GM19025 (cell line): ENCODE measurements around the gene DLL4.

Source experiments
- ATAC-seq: cut with Tn5 transposase; IDR thresholded peaks from one replicate; pipeline ENCODE4 v1.9.1; 2021; ENCODE audit warnings: mild to moderate bottlenecking, low read depth, moderate library complexity; ENCODE audit not compliant: unreplicated experiment

The DLL4 gene

GRCh38 chr15:40906091-40906990 lies 22.8 kb upstream of the DLL4 start:
- ATAC-seq: peak; percentile 70

GRCh38 chr15:40906991-40907802 lies 21.9 kb upstream of the DLL4 start:
- no peak for ATAC-seq

- ATAC-seq: no peak
Measured at GRCh38 chr15:40908095-40908494, 21.0 kb upstream of the DLL4 start.

GRCh38 chr15:40909662-40910630 lies 19.2 kb upstream of the DLL4 start:
- ATAC-seq: no peak

DNA sequence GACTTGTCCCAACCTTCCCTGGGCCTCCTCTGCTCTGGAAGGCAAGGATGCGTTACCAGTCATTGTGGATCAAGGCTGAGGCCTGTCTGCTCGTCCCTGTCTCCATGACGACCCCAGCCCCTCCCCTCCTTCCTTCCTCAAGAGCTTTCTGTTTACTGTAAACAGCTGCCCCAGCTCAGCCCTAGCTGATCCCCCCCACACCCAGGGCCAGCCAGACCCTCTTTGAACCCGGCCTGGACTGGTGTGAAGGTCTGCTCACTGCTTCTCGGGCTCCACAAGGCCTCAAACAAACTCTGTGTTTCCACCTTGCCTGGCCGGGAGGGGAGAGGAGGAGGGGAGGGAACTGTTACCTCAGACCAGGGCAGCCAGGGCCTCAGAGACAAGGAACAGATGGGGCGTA lies 18.0 kb upstream of the DLL4 start:
- no peak for ATAC-seq

DNA sequence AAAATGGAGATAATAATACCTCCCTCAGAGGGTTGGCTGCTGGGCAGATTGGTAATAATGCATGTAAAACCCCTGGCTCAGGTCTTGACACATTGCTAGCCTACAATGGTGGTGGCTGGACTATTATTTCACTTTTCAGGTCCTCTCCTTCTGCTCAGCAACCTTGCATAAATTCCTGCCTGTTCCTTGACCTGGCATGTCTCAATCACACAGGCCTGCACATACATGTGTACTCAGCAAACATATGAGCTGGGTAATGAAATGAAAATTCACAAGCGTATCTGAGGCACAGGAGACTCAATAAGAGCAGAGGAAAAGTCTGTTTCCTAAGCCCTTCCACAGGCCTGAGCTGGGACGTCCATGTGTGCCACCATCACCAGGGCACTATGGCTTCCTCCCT lies 17.4 kb upstream of the DLL4 start:
- no peak for ATAC-seq

- no peak for ATAC-seq
Measured at GRCh38 chr15:40912478-40912877, 16.7 kb upstream of the DLL4 start.

DNA sequence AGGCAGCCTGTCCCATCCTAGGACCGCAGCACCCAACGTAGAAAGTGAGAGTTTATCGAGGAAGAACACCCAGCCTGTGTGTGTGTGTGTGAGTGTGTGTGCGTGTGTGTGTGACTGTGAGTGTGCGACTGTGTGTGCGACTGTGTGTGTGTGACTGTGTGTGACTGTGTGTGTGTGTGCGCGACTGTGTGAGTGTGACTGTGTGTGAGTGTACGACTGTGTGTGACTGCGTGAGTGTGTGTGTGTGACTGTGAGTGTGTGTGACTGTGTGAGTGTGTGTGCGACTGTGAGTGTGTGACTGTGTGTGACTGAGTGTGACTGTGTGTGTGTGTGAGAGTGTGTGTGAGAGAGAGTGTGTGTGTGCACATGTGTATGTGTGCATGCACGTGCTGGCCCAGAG lies 15.1 kb upstream of the DLL4 start:
- ATAC-seq: no peak

DNA sequence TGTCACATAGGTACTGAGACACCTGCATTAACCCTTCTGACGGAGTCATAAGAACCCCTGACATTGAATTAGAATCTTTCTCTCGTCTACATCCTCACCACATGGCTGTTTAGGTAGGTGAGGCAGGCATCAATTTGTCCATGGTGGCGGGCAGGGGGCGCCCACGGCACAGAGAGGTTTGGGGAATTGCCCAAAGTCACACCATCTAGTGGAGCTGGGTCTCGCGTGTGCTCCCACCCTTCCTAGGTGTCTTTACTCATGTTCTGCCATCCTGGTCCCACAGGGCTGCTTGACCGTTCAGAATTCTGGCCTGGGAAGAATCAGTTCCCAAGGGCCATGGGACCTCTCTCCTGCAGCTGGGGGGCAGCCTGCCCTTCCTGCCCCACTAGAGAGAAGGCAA lies 14.7 kb upstream of the DLL4 start:
- ATAC-seq: no peak

DNA sequence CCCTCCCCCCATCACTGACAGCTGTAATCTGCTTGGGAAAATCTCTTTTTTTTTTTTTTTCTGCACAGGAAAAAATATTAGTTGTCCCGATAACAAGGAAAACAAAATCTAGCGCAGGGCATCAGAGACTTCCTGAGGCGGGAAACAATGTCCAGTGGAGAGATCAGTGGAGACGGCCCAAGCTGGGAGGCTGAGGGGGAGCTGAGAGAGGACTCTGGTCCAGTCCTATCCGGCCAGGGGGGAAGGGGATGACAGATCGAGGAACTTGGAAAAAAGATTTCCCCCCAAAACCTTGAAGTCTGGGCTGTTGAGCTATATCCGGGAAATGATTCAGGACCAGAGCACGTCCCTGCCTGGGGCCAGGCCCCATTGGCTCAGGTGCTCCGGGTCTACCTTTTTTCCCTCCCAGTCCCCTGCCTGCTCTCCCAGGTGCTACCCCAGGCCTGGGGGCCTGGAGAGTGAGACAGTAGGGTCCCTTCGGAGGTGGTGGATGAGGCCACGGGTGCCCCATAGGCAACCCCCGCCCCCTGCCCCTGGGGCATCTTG lies 14.0 kb upstream of the DLL4 start:
- ATAC-seq: no peak

- ATAC-seq: no peak
Measured at GRCh38 chr15:40915679-40916078, 13.5 kb upstream of the DLL4 start.

DNA sequence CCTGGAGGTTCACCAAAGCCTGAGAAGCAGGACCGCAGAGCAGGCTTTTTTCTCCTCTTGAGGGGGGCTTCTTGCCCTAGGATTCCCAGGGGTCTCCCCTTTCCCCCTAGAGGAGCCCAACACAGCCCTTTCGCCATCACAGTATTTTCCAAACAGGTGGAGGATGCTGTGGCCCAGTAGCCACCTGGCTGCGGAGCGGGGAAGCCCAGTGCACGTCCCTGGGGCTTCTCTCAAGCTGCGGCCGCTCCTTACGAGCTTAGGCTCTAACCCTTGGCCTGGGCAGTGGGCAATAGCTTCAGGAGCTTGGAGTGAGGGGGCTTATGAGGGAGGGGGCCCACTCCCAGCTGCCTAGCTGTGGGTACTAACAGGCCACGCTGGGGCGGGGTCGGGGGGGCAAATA lies 11.6 kb upstream of the DLL4 start:
- ATAC-seq: no peak

GRCh38 chr15:40918146-40918798 lies 10.9 kb upstream of the DLL4 start:
- no peak for ATAC-seq

DNA sequence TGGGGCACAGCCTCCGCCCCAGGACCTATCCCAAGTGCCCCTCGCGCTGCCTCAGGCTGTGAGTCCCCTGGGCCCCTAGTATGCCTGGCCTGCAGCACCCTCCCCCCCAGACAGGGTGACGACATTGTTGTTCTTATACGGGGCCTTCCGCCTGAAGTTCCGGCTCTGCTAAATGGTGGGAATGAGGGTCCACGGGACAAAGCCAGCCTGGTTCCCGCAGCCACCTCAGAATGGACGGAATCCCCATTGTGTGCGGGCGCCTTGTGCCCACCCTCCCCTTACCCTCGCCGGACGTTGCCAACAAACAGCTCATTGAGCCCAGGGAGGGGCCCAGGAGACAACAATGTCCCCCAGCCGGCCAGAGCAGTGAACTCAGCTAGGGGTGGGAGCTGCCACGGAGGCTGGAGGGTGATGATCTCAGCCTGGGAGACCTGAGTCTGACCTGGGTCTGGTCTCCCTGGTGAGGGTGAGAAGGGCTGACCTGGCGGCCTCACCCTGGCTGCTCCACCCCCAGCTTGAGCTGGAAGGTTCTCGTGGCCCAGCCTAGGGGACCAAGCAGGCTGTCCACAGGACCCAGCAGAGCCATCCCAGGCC lies 10.2 kb upstream of the DLL4 start:
- no peak for ATAC-seq

DNA sequence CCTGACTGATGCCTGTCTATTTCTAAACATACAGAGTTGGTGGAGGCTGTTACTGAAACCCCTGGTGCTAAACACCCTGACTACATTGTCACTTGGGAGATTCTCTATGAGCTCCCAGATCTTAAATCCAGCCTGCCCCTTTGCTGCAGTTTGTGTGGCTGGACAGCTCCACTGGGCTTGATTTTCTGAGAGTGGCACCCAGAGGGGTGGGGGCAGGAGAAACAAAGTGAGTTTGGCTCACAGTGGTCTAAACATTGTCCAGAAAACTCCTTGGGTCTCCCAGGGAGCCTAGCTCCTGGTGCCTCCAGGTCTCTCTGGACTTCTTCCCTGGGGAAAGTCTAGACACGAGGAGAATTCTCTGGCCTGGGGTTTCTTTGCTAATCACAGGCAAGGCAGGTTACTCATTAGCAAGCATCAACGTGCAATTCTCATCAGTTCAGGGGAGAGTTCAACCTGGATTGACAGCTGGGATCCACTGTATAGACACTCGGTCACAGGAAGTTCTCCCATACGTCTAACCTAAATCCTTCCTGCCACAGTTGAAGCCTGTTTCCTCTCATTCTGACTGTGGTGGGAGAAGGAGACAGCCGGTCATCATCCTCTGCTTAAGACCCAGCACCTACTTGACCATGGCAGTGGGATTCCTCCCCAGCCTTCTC lies 7.1 kb upstream of the DLL4 start:
- ATAC-seq: no peak

DNA sequence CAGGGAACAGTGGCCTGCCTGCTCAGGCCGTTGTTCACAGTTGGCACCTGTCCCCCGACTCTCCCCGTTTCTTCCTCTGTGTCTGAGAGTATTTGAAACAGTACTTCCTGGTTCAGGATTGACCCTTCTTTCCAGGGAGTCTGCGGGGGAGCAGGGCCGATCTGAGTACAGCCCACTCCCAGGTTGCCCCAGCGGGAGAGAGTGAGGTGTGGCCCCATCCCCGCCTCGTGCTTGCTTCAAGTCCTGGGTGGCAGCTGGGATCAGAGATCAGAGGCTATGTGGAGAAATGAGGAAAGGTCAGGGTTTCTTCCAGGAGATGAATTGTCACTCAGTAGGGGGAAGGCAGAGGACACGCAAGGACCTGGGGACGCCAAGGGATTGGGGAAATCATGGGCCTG lies 6.5 kb upstream of the DLL4 start:
- ATAC-seq: no peak

DNA sequence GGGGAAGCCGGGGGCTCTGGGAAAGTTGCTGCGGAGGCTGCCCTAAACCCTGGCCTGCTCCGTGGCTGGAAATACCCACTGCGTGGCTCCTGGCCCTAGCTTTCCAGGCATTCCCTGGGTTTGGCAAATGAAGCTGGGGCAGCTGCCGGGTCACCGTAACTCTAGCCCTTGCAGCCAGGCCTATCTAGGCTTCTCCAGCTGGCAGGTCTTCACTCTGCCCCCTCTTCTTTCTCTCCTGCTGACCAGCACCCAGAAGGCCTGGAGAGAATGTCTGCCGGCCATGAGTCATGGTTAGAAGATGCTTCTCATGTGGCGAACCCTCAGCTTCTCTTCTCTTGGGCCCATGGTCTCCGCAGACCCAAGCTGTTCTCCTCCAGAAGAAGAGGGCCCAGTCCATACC lies 5.6 kb upstream of the DLL4 start:
- no peak for ATAC-seq

GRCh38 chr15:40925495-40925862 lies 3.7 kb upstream of the DLL4 start:
- no peak for ATAC-seq
